CD4-positive, alpha-beta T cell treated with Interleukin-10 for 1 hour (primary cell): ENCODE measurements around the gene SEMA3C.

Experiments used
- DNase-seq: peaks from one replicate; pipeline ENCODE4 v3.0.0-alpha.2; 2020

Gene SEMA3C

DNA sequence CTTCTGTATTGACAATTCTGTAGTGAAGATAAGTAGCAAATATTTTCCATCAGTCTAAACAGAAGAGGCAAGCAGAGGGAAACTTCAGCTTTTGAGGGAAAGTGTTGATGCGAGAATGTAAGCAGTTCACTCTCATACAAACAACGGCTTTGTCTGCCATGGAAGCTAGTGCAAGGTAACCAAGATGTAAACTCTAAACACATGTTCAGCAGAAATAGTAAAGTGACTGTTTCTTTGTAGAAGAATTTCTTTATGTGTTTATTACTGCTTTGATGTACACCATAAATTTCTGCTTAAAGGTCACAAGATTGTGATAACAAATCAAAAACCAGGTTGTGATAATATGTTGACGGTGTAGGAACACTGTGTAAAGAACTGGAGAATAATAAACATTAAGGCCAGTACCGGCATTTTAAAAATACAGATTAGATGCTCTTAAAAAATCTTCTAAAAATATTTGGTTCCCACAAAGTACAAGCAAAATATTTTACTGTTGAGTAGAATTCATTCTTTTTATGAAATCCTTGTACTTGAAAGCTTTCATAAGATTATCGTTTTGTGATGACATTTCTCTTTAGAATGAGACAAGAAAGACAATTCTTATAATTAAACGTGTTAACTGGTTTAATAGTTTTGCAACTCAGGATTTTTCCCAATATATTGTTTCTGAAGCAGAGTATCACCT is 34.2 kb downstream of the SEMA3C start:
- DNase-seq: no peak

DNA sequence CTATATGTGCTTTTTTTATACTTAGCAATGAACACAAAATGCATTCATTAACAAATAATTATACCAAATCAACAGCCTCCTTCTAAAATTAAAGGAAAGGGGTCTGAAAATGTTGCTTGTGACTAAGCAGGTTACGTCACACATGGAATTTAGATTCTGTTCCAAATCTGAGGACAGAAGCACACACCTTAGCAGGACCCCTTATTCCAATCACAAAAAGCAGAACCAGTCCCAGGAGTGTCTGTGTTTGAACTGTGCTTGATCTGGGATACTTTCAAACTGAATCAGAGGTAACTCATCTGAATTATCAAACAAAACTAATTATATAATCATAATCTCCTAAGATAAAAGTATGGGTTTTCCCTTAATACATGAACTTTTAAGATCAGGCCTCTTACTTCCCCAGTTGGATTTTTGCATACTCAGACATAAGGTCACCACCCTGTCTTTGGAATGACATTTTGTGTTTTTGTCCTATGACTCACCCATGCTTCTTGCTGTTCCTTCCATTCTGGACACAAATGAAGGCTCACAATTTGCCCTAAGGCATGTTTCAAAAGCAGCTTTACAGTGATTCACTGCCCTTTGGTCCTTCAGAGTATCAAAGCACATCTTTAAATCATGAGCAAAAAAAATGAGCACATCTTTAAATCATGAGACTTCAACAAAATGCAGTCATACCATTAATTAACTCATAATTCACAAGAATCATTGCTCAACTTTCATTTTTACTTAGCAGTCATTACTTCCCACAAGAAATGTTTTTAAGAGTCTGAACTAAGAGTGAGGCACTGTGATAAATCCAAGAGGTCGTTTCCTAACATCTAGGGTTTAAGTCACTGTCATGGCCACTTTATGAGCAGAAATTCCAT is 35.5 kb downstream of the SEMA3C start:
- no peak for DNase-seq

DNA sequence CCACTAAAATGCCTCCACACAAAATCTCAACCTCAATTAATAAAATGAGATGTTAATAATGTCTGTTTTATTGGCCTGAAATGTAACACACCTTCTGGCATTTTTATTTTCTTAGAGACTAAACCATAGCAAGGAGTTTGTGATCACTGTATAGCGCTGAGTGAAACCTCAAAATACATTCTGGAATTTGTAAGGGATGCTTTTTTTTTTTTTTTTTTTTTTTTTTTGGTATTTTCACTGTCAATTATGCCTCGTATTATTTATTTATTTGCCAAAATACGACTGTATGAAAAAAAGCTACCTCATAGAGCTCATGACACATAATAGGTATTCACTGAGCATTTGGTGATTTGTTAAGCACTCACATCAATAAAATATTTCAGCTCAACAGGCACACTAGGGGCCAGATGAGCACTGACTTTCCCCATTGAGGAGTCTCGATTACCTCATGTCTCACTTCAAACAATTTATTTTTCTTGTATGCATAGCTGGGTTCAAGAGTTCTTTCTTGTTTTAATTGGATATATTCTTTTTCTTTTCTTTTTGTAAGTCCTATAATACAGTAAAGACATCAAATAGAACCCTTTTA is 36.5 kb downstream of the SEMA3C start:
- no peak for DNase-seq

DNA sequence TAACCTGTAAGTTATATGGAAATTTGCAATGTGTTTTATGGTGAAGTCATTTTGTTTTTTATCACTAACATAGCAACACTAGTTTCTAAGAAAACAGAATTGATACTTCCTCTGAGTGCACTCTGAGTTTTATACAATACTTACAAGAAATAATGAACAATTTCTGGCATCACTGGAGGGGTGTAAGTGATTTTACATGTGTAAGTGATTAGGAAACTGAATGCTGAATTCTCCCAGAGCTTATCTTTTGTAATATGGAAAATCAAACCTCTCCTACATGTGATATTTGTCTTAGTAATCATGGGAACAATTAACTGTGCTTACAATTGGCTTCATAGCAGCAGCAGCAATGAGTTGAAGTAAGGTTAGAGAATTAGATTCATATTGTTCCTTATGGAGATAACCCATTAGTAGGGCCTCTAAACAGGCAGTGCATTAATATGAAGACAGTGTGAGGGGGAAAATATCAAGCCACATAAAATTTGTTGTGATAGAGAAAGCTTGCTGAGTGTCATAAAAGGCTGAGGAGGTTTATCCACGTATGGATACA is 37.4 kb downstream of the SEMA3C start:
- DNase-seq: no peak

DNA sequence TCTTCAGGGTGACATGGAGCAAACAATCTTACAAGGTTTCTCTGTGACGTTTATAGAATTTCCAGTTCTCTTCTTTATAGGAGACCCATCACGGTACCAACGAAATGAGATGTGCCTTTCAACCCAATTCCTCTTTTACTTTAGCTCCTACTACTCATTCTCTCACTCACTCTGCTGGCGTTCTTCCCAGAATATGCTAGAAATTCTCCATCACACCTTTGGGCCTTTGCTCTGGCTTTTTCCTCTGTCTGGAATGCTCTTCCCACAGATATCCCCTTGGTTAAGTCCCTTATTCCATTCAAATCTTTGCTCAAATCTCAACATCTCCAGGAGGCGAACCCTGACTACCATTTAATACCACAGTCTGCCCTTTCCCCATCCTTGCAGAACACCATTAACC is 39.0 kb downstream of the SEMA3C start:
- DNase-seq: no peak

DNA sequence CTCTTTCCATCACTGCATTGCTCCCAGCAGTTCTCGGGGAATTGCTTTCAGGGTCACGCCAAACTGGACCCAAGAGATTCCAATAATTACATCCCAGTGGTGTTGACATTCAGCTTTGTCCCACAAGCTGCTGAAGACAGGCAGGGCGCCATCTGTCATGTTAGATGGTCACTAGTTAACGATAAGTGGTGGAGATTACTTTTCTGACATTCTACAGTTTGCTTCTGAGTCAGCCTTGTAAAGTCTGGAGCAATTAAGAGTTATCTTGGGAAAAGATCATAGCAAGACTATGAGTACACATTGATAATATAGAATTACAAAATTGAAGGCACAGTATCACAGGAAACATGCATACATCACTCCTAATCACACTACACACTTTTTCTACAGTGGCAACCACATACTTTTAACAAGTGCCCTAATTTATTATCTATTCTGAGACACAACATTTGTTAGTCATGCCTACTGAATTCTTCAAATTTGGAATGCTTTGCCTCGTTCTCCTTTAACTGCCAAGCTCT is 41.9 kb downstream of the SEMA3C start:
- no peak for DNase-seq

DNA sequence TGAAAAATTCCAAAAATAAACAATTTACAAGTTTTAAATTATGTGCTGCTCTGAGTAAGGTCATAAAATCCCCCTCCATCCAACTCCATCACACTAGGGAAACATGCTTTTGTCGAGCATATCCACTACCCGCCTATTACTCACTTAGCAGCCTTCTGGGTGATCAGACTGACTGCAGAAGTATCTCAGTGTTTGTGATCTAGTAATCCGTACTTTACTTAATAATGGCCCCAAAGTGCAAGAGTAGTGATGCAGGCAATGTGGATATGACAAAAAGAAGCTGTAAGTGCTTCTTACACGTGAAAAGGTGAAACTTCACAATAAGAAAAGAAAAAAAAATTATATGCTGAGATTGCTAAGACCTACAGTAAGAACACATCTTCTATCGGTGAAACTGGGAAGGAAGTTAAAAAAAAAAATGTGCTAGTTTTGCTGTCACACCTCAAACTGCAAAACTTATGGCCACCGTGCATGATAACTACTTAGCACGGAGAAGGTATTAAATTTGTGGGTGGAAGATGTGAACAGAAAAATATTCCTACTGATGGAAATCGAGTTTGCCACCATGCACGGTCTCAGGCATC is 43.2 kb downstream of the SEMA3C start:
- DNase-seq: no peak

DNA sequence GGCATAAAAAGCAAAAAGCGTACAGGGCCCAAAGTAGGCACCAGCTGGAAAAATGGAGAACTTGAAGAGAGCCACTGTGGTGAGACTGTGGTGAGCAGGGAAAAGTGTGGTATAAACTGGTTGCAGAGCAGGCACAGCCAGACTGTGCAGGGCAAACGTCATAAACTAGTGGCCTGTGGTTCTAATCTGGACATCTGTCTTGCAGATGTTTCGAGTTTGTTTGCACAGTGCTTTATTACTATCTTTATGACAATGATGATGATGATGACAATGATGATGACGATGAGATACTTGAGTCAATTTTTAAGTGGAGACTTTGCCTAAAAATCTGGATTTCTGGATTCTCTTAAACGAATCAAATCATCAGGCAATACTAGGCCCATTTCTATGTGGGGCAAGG is 45.7 kb downstream of the SEMA3C start:
- no peak for DNase-seq

DNA sequence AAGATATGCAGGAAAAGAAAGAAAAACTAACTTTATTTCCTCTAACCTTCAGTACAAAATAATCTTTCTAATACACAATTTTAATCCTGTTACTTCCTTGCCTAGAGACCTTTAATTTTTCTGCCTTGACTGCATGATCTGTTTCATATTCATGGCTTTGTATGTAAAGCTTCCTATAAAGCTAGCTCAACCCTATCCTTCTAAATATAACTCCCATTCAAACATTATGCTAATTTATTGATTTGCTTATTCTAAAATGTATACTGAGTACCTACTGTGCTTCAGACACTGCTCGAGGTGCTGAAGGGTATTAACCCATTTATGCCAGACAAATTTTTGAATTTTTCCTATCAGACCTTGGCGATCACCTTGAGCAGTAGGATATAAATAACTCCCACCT is 47.6 kb downstream of the SEMA3C start:
- DNase-seq: no peak

DNA sequence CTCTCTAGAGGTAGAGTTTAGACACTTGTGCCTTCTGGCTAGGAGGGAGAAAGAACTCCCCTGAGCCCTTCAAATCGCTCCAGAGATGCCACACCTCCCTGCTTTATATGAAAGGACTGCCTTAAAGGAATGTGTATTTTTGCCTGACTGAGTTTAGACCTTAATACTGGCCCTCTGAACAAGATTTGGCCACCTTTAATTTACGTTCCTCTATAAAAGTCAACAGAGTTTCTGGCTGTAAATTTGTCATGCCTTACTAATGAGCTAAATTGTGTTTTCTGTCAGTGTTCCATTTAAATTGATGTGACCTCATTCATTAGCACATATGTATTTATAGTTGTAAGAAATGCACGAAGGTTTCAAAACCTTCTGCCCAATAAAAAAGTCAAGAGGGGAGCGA is 48.0 kb downstream of the SEMA3C start:
- no peak for DNase-seq

DNA sequence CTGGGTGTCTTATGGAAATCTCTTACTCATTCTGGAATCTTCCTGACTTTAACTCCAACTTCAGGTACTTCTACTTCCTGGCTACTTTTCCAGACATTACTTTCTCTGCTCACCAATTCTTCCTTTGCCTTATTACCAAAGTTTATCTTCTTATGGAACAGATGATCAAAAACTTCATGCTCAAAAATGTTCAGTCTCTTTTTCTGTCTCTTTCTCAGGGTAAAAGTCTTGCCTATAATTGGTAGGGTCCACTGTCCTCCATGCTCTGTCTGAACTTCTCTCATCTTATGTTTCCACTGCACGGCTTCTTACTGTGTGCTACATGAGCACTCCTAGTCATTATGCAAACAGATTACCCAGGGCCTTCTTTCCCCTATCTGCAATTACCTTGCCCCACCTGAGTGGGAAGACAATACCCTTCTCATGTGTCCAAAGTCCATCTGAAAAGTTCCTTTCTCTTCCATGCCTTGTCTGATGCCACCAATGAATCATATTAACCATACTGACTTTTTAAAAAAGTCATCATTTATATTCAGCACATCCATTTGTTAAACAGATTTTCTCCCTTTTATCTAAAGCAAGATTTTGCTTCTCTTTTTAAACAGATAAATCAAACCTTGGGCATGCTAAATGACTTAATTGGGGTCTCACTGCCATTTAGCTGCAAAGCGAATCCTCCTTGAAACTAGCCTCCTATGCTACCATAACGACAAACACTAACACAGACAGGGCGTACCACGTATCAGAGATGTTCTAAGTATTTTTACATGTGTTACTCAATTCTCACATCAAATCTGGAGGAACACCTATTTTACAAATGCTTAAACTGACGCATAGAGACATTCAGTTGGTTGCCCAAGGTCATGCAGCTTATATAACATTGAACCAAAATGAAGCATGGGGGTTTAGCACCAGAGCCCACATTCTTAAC is 48.8 kb downstream of the SEMA3C start:
- no peak for DNase-seq

DNA sequence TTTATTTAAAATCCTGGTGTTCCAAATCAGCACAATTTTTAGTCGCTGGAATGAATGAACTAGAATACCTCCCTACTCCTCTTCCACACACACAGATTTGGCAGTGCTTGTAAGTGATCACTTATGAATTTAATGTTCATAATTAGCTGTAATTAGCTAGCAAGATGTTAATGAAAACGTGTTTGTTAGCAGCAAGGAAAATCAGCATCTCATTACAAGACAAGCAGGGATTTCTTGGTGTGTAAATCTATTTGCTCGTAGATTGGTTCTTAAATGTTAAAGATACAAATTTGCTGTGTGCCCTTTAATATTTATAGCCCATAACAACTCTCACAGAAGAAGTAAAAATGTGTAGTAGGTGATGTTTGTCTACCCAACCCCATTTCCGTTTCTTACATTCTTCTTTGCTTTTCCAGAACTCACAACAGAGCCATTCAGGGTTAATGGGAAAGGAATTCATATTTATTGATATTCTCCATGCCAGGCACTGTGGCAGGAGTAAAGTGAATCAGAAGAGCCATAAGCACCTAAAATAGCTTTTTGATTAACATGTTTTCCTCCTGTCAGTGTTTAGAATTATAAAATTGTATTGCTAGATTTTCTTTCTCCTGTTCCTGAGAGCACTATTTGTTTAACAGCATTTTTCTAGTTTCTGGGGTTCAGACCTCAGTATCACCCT is 49.6 kb downstream of the SEMA3C start:
- no peak for DNase-seq

DNA sequence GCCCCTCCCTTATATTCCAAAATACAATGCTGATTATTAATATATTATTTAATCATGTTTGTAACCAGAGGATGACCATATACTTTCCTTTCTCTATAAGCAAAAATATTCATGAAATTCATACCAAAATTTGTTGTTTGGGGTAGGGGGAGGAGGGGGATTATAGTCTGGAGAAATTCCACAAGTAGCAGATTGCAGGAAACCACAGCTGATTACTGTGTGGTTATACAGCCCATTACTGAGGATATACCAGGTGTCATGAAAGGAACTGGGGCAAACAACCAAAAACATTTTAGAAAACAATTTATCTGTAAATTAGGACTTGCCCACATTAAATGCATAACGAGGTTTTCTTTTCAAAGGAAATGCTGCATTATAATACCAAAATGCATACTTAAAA is 50.3 kb downstream of the SEMA3C start:
- DNase-seq: no peak

DNA sequence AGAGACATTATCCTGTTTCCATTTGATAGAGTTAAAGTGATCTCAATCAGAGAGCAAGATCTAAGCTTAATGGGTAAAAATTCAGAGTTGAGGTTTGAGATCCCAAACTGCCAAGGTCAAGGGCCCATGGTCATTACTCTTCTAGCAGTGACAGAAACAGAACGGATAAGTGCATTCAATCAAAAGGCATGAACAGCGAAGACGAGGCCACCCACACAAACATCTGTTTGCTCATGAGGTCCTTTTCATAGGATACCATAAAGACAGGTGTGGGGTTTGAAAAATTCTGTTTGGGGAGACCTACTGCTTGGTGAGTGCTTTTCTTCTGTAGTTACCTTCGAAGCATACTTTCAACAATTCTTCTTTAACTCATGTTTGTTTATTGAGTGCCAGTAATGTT is 58.3 kb downstream of the SEMA3C start:
- DNase-seq: no peak

DNA sequence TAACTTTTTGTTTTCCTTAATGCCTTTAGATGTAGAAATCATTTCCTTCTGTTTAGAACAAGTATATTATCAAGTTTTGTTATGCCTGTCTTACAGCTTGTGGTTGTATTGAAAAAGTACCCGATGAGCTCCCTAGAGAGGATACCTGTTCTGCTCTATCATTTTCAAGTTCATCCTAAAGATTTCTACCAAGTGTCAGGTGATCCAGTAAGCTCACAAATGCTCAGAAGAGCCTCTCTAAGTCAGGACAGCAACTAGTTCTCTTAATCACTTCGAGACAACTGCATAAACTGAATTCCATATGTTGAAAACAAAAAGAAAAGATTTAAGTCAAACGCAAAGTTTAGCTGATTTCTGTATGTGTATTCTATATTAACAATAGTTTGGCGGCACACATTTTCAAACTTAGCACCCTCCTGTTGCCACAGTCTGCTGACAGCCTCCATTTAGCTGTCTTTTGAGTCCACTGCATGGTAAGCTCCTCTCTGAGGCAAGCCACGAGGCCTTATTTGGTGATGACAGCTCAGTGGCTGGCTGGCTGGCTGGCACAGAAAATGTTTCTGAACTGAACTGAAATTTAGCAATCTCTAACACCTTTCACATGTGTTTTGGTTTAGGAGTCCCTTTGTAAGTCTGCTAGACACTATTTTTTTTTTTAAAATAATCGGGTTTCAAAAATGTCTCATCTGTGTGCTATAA is 59.4 kb downstream of the SEMA3C start:
- no peak for DNase-seq

DNA sequence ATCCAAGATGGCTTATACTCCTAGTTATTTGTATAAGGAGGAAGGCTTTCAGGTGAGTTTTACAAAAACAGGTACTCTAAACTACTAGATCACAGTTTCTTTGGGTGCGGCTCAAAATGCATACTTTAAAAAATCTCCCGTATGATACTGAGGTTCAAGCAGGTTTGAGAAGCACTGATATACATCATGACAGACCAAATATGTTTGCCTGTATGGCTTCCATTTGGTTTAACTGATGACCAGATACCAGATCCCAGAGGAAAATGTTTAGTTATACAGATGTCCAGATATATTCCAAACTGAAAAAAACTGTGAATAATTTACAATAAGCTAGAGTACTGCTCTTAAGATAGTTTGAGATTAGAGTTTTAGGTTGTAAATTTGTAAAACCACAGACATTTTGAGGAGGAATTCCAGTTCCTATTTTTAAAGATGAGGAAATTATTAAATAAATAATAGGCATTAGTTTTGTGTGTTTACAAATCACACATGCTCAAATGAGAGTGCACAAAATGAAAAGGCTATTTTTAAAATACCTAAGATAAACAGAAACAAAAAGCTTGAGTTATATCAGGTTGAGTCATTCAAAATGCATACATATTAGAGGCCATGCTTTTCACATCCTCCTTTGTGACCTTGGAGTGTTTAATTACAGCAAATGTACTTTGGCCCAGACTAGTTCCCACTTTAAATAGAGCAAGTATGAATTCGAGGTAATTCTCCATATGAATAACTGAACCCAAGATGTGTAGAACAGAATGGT is 60.5 kb downstream of the SEMA3C start:
- no peak for DNase-seq

DNA sequence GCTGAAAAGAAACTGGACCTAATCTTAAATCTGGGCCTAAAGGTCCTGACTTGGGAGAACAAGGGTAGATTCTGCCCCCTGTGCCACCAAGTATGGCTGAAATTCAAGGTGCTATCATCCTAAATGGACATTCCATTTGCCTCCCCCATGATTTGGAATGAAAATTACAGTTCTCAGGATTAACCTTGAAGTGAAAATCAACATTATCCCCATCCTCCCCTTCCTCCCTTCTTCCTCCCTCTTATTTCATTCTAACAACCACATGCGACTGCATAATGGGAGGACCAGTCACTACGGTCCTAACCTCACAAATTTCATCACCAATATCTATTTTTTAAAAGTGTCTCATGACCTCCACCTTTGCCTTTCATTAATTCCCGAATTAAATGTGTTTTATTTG is 62.1 kb downstream of the SEMA3C start:
- no peak for DNase-seq

DNA sequence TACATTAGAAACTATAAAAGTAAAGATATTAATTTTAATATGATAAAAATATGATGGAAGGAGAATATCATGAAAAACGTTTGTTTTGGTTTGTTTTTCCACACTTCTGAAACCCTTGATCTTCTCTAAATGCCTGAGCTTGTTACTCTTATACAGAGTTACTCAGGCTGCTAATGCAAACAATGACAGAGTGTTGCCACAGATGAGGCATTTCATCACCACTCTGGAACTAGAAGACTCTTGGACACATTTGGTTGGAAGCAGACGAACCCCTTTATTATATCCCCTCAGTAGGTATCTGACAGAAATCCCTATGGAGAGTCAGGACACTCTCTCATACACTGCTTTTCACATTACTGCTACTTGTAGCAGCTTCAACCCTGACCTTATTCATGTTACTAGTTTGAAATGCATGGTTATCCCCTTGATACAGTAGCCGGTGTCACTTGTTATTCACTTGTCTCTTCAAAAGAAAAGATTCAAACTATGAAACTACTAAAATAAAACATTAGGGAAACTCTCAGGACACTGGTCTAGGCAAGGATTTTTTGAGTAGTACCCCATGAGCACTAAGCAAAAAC is 66.9 kb downstream of the SEMA3C start:
- DNase-seq: no peak

DNA sequence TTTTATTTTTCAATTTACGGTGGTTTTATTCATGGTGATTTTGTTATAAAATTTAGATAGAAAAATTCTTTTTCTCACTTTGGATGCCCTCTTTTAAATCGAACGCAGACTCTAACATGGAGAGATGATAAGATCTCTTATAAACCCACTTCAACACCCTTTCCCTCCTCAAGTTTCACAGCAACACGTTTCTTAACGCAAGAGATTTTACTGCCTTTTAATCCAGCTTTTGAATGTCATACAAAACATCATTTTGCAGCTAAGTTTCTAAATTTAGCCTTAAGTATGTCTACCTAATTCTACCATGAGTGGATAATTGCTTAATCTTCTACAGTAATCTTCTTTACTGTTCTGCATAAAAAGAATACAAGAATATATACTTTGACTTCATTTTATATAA is 70.0 kb downstream of the SEMA3C start:
- no peak for DNase-seq

DNA sequence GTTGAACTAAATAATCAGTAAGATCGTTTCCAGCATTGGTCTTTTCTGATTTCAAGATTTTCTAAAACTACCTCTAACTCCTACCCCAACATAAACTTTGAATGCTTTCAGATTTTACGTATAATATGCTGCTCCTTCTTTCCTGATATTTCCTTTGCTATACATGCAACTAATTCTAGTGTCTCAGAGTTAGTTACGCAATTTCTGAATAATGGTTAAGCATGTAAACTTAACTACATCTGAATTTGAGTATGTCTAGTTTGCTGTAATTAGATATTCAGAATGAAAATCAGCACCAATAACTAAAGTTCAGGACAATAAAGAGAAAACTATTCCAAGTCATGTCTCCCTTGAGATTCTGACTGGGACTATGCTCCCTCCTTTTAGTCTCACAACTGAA is 71.0 kb downstream of the SEMA3C start:
- no peak for DNase-seq
